CD14-positive monocyte (primary cell): ENCODE data around the gene RNF220. TPM values are rescaled to one million over a fixed set of nuclear protein-coding genes. Genes with fewer than 3 reads are reported as not detected.

Experiments
- DNase-seq, 3 donors: peaks; one replicate each; pipeline ENCODE4 v3.0.0-alpha.2; 2011 to 2022
- H2AFZ ChIP-seq: 2 replicates; pipeline ENCODE4 v1.6.0; 2012; ENCODE audit warnings: mild to moderate bottlenecking, low read depth, low read length, inconsistent platforms; ENCODE audit not compliant: insufficient read depth, poor library complexity, severe bottlenecking
- H3K27ac ChIP-seq, 2 donors: 1 replicate in 1 of 2; 2 replicates in 1 of 2; pipeline ENCODE4 v1.5.1; 2012 to 2013; ENCODE audit warnings: low read length in 2 of 2, control low read depth in 1 of 2, inconsistent platforms in 1 of 2, low read depth in 1 of 2, mild to moderate bottlenecking in 1 of 2
- H3K27me3 ChIP-seq, 2 donors: one replicate each; pipeline versions ENCODE4 v1.6.0 to v1.6.1; 2011 to 2013; ENCODE audit warnings: low read length in 2 of 2; ENCODE audit not compliant: control insufficient read depth in 2 of 2, insufficient read depth in 2 of 2
- H3K36me3 ChIP-seq, 2 donors: replicated peaks in 1 of 2; 1 replicate in 1 of 2; 2 replicates in 1 of 2; pipeline versions ENCODE4 v1.5.1 to v1.6.1; 2012 to 2013; ENCODE audit warnings: low read length in 2 of 2, control low read depth in 1 of 2, inconsistent platforms in 1 of 2, mild to moderate bottlenecking in 1 of 2; ENCODE audit not compliant: insufficient read depth in 2 of 2, control insufficient read depth in 1 of 2
- H3K4me1 ChIP-seq, 2 donors: 1 replicate in 1 of 2; 2 replicates in 1 of 2; pipeline versions ENCODE4 v1.5.1 to v1.6.1; 2012 to 2013; ENCODE audit warnings: low read length in 2 of 2, control low read depth in 1 of 2, inconsistent platforms in 1 of 2, mild to moderate bottlenecking in 1 of 2, moderate library complexity in 1 of 2; ENCODE audit not compliant: insufficient read depth in 2 of 2, control insufficient read depth in 1 of 2
- H3K4me2 ChIP-seq: replicated peaks from 2 replicates; pipeline ENCODE3; 2012; ENCODE audit warnings: low read length, moderate library complexity, mild to moderate bottlenecking; ENCODE audit not compliant: poor library complexity, severe bottlenecking; ENCODE audit errors: extremely low read depth
- H3K4me3 ChIP-seq, 3 experiments: fragments of 200-600 bp in 1 of 3; sonication (generic) in 1 of 3; replicated peaks in 1 of 3; 1 replicate in 2 of 3; 2 replicates in 1 of 3; pipeline ENCODE4 v1.5.1; 2011 to 2013; ENCODE audit warnings: low read length in 3 of 3, mild to moderate bottlenecking in 3 of 3, control low read depth in 2 of 3, low read depth in 2 of 3, inconsistent platforms in 1 of 3, moderate library complexity in 1 of 3
- H3K79me2 ChIP-seq: 2 replicates; pipeline ENCODE4 v1.6.0; 2012; ENCODE audit warnings: mild to moderate bottlenecking, control low read depth, inconsistent platforms, low read length, moderate library complexity; ENCODE audit not compliant: insufficient read depth
- H3K9ac ChIP-seq: 2 replicates; pipeline ENCODE4 v1.6.0; 2017; ENCODE audit warnings: low read length, mild to moderate bottlenecking; ENCODE audit not compliant: insufficient read depth, poor library complexity, severe bottlenecking
- H3K9me3 ChIP-seq, 2 donors: replicated peaks in 1 of 2; 1 replicate in 1 of 2; 2 replicates in 1 of 2; pipeline versions ENCODE4 v1.5.1 to v1.6.1; 2012 to 2013; ENCODE audit warnings: low read length in 2 of 2, control low read depth in 1 of 2; ENCODE audit not compliant: control insufficient read depth in 1 of 2, insufficient read depth in 1 of 2
- H4K20me1 ChIP-seq: 2 replicates; pipeline ENCODE4 v1.6.0; 2012; ENCODE audit warnings: mild to moderate bottlenecking, low read length, control low read depth, moderate library complexity; ENCODE audit not compliant: insufficient read depth
- H3K27ac Mint-ChIP-seq, 7 donors: one replicate each; pipeline ENCODE4 v1.8.0; 2020; ENCODE audit warnings: mild to moderate bottlenecking in 7 of 7, mixed read lengths in 7 of 7, moderate library complexity in 6 of 7, inconsistent platforms in 2 of 7
- H3K27me3 Mint-ChIP-seq, 3 donors: one replicate each; pipeline ENCODE4 v1.8.0; 2021 to 2022; ENCODE audit warnings: low read depth in 3 of 3, mild to moderate bottlenecking in 3 of 3, mixed read lengths in 3 of 3, moderate library complexity in 3 of 3, inconsistent platforms in 1 of 3
- H3K36me3 Mint-ChIP-seq, 2 donors: one replicate each; pipeline ENCODE4 v1.8.0; 2020; ENCODE audit warnings: mixed read lengths in 2 of 2, inconsistent platforms in 1 of 2, mild to moderate bottlenecking in 1 of 2
- H3K4me1 Mint-ChIP-seq: one replicate; pipeline ENCODE4 v1.8.0; 2020; ENCODE audit warnings: mild to moderate bottlenecking, mixed read lengths
- H3K4me3 Mint-ChIP-seq, 2 donors: one replicate each; pipeline ENCODE4 v1.8.0; 2020; ENCODE audit warnings: mild to moderate bottlenecking in 2 of 2, mixed read lengths in 2 of 2, moderate library complexity in 1 of 2
- H3K9me3 Mint-ChIP-seq, 7 donors: one replicate each; pipeline ENCODE4 v1.8.0; 2020 to 2022; ENCODE audit warnings: mixed read lengths in 7 of 7, mild to moderate bottlenecking in 6 of 7, moderate library complexity in 6 of 7, inconsistent platforms in 2 of 7
- CTCF ChIP-seq: fragments of 200-600 bp; IDR thresholded peaks from one replicate; pipeline ENCODE4 v1.8.0; 2022; ENCODE audit warnings: antibody characterized with exemption, mild to moderate bottlenecking
- WGBS: methylation state at CpG from one replicate; pipeline ENCODE4 v1.1.5; 2013; ENCODE audit warnings: missing lambda C conversion rate; ENCODE audit not compliant: insufficient coverage; 5-methylcytosine and 5-hydroxymethylcytosine counted together
- intact Hi-C, 2 donors: fragments of 100-400 bp; cut with micrococcal nuclease; formaldehyde crosslinking; loops; one replicate each; pipeline versions ENCODE4 v1.15.0 to v1.15.1; 2023
- polyA plus RNA-seq, 3 donors: library from polyadenylated mRNA; depleted of rRNA in 1 of 3; unstranded in 2 of 3; stranded (reverse) in 1 of 3; fragments of 300-500 nt in 2 of 3; fragments of >200 nt in 1 of 3; fragmentation: Illumina TruSeq in 2 of 3; gene quantifications; 1 replicate in 2 of 3; 2 replicates in 1 of 3; pipeline ENCODE4 v1.2.3, GENCODE V29; 2012 to 2021

The RNF220 gene
- polyA plus RNA-seq, 3 donors, result 39.4 to 133 (median 49.4) TPM

GRCh38 chr1:44631647-44632539, 226.8 kb downstream of the RNF220 start:
- H3K27ac ChIP-seq, result peak overlapping the region; percentile 87 to 97
- H3K36me3 ChIP-seq, result peaks cover 40 to 42% of the 10 kb centered on the region in 2 donors
- peak overlapping the region; percentile 91 to 99 (median 97) for H3K27ac Mint-ChIP-seq
- intact Hi-C loops, result loop anchor here in 1 of 2 donors (1.0 to 5.0 kb wide), 2 partner anchors 40 to 278 kb away; partner anchors contain the start of genes ARMH1 and TMEM53
- H3K4me3 Mint-ChIP-seq, result peak overlapping the region; percentile 91 to 93
- peaks cover 46% of the 10 kb centered on the region for H3K79me2 ChIP-seq
- peaks cover 44% of the 10 kb centered on the region for H4K20me1 ChIP-seq
- H3K9me3 Mint-ChIP-seq, result peaks cover 0 to 4% (median 0%) of the 10 kb centered on the region in 7 donors
- H3K4me1 Mint-ChIP-seq, result peaks cover 31% of the 10 kb centered on the region
- H3K4me1 ChIP-seq, result peaks cover 22 to 32% of the 10 kb centered on the region in 2 donors
- H3K36me3 Mint-ChIP-seq, result peaks cover 30 to 40% of the 10 kb centered on the region in 2 donors
- TF ChIP-seq CTCF, result no peak
- H3K27me3 ChIP-seq, result no peaks in the 10 kb centered on the region
- peak overlapping the region; percentile 100 for H2AFZ ChIP-seq
- under 1% methylated on average over 78 of the region's 88 CpGs for WGBS
- H3K9ac ChIP-seq, result peak overlapping the region; percentile 96
- peak overlapping the region; percentile 86 for H3K4me2 ChIP-seq
- H3K4me3 ChIP-seq, result peak overlapping the region; percentile 68 to 97 (median 85)
- no peaks in the 10 kb centered on the region for H3K9me3 ChIP-seq
- no peaks in the 10 kb centered on the region for H3K27me3 Mint-ChIP-seq
- peak; percentile 84 for DNase-seq

DNA sequence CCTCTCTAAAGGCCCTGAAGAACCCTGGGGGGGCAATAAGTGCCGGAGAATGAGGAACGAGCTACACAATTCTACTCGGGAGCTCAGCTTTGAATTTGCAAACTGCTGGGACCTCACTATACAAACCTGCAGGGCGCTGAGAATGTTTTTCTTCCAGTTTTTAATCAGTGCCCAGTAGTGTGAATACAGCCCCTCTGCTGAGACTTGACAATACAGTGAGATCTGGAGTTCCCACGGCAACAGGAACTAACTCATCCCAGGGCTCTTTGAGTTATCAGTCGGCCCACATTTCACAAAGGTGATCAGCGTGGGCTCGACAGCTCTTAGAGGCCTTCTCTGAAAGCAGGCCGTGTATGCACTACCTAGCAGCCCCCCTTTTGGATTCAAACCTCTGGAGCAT, 227.5 kb downstream of the RNF220 start:
- peak overlapping the region; percentile 100 for H2AFZ ChIP-seq

More for the DNA sequence above, 227.5 kb downstream of the RNF220 start:
- DNase-seq, result no peak
- H3K9ac ChIP-seq, result peak overlapping the region; percentile 96
- Mint-ChIP-seq H3K9me3 (peaks cover 0 to 4% (median 0%) of the 10 kb centered on the region in 7 donors), H3K4me1 (peaks cover 31% of the 10 kb centered on the region), H3K27ac (peak overlapping the region; percentile 91 to 97 (median 95)), H3K4me3 (peak overlapping the region; percentile 91 to 93), H3K27me3 (no peaks in the 10 kb centered on the region), H3K36me3 (peaks cover 37 to 47% of the 10 kb centered on the region in 2 donors)
- H4K20me1 ChIP-seq, result peaks cover 51% of the 10 kb centered on the region
- intact Hi-C loops, result loop anchor here in 1 of 2 donors (5.0 kb wide), 1 partner anchor 40 kb away; the partner anchor contains the start of genes ARMH1 and TMEM53
- peaks cover 46% of the 10 kb centered on the region for H3K79me2 ChIP-seq
- peaks cover 22 to 32% of the 10 kb centered on the region in 2 donors for H3K4me1 ChIP-seq
- peak overlapping the region; percentile 68 to 97 (median 85) for H3K4me3 ChIP-seq
- no peaks in the 10 kb centered on the region for H3K27me3 ChIP-seq
- no peak for TF ChIP-seq CTCF
- H3K36me3 ChIP-seq, result peaks cover 47 to 49% of the 10 kb centered on the region in 2 donors
- H3K27ac ChIP-seq, result peak overlapping the region; percentile 87 to 97
- peak overlapping the region; percentile 86 for H3K4me2 ChIP-seq
- 47% methylated on average over 9 of the region's 9 CpGs for WGBS
- H3K9me3 ChIP-seq, result no peaks in the 10 kb centered on the region
